Smooth muscle cell (in vitro differentiated cells): Measurements from ENCODE around the gene RAI2. TPM values are rescaled to one million over a fixed set of nuclear protein-coding genes. Genes with fewer than 3 reads are reported as not detected.

Experiments
- DNase-seq: peaks from one replicate; lab custom pipeline; 2025; ENCODE audit not compliant: unreplicated experiment; lab: John Stamatoyannopoulos, UW
- H2AFZ ChIP-seq: fragments of 200-600 bp; sonication (generic); 2 replicates; pipeline ENCODE4 v1.6.0; 2016; ENCODE audit warnings: antibody characterized with exemption, low read depth, mild to moderate bottlenecking
- H3F3A ChIP-seq: fragments of 200-600 bp; sonication (generic); 2 replicates; pipeline ENCODE4 v1.6.0; 2017; ENCODE audit warnings: antibody characterized with exemption, low read depth
- H3K27ac ChIP-seq: fragments of 200-600 bp; sonication (generic); 2 replicates; pipeline ENCODE4 v1.5.1; 2016; ENCODE audit warnings: low read depth, mild to moderate bottlenecking
- H3K27me3 ChIP-seq: fragments of 200-600 bp; sonication (generic); 2 replicates; pipeline ENCODE4 v1.6.1; 2016; ENCODE audit warnings: low read depth, mild to moderate bottlenecking
- H3K36me3 ChIP-seq: fragments of 200-600 bp; sonication (generic); 2 replicates; pipeline ENCODE4 v1.5.1; 2016; ENCODE audit warnings: low read depth
- H3K4me1 ChIP-seq: fragments of 200-600 bp; sonication (generic); 2 replicates; pipeline ENCODE4 v1.5.1; 2016; ENCODE audit warnings: low read depth
- H3K4me2 ChIP-seq: fragments of 200-600 bp; sonication (generic); 2 replicates; pipeline ENCODE4 v1.6.0; 2016; ENCODE audit warnings: mild to moderate bottlenecking
- H3K4me3 ChIP-seq: fragments of 200-600 bp; sonication (generic); 2 replicates; pipeline ENCODE4 v1.5.1; 2016; ENCODE audit warnings: mild to moderate bottlenecking
- H3K79me2 ChIP-seq: fragments of 200-600 bp; sonication (generic); 2 replicates; pipeline ENCODE4 v1.6.0; 2016; ENCODE audit warnings: low read depth, mild to moderate bottlenecking
- H3K9ac ChIP-seq: fragments of 200-600 bp; sonication (generic); 2 replicates; pipeline ENCODE4 v1.6.0; 2016; ENCODE audit warnings: low read depth
- H3K9me3 ChIP-seq: fragments of 200-600 bp; sonication (generic); replicated peaks from 2 replicates; pipeline ENCODE4 v1.5.1; 2016; ENCODE audit warnings: low read depth
- H4K20me1 ChIP-seq: fragments of 200-600 bp; sonication (generic); 2 replicates; pipeline ENCODE4 v1.6.0; 2016; ENCODE audit warnings: low read depth
- WGBS: methylation state at CpG from one replicate; pipeline ENCODE4 v1.1.7; 2016; ENCODE audit warnings: low lambda C conversion rate; 5-methylcytosine and 5-hydroxymethylcytosine counted together
- polyA plus RNA-seq: library from polyadenylated mRNA; unstranded; fragments of >200 nt; fragmentation: Nextera tagmentation; extraction: Ambion mirVana; gene quantifications from 2 replicates; pipeline ENCODE4 v1.2.1, GENCODE V29; 2016
- total RNA-seq: library from RNA; depleted of rRNA; stranded (reverse); fragments of >200 nt; gene quantifications from 2 replicates; pipeline ENCODE4 v1.2.3, GENCODE V29; 2014
- TF ChIP-seq, protein P1 (sequence below): fragments of 200-600 bp; sonication (generic); IDR thresholded peaks from 2 replicates; pipeline ENCODE4 v1.5.1; 2017; ENCODE audit warnings: borderline replicate concordance, mild to moderate bottlenecking, antibody characterized with exemption; ENCODE audit not compliant: insufficient read depth, poor library complexity, severe bottlenecking

RAI2 gene
- total and polyA plus RNA-seq, 2 experiments from 2014 or later: 0.72 TPM; not detected in 1

DNA sequence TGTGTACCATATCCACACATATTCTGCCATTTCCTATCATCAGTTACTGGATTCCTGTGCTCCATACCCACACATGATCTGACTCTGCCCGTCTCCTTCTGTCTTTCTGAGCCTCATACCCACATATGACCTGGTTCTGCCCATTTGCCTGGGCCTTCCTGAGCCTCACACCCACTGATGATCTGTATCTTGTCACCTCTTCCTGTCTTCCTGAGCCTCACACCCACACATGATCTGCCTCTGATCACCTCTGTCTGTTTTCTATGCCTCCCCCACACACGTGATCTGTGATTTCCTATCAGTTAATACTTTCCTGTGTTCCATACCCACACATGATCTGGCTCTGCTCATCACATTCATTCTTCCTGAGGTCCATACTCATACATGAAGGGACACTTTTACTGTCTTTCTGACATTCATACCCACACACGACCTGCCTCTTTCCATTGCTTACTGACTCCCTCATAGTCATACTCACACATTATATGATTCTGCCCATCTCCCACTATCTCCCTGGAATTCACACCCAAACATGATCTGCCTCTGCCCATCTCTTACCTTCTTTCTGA, 91.3 kb downstream of the RAI2 start:
- Histone ChIP-seq H3K36me3 (no peaks in the 10 kb centered on the region), H3K27ac (no peak overlapping the region), H3F3A (no peaks in the 10 kb centered on the region), H3K4me1 (no peaks in the 10 kb centered on the region), H3K9me3 (no peaks in the 10 kb centered on the region), H3K79me2 (no peaks in the 10 kb centered on the region), H3K27me3 (no peaks in the 10 kb centered on the region), H2AFZ (no peak overlapping the region), H3K4me2 (no peak overlapping the region), H3K9ac (no peak overlapping the region), H4K20me1 (no peaks in the 10 kb centered on the region), H3K4me3 (no peak overlapping the region)
- TF ChIP-seq, protein P1, sequence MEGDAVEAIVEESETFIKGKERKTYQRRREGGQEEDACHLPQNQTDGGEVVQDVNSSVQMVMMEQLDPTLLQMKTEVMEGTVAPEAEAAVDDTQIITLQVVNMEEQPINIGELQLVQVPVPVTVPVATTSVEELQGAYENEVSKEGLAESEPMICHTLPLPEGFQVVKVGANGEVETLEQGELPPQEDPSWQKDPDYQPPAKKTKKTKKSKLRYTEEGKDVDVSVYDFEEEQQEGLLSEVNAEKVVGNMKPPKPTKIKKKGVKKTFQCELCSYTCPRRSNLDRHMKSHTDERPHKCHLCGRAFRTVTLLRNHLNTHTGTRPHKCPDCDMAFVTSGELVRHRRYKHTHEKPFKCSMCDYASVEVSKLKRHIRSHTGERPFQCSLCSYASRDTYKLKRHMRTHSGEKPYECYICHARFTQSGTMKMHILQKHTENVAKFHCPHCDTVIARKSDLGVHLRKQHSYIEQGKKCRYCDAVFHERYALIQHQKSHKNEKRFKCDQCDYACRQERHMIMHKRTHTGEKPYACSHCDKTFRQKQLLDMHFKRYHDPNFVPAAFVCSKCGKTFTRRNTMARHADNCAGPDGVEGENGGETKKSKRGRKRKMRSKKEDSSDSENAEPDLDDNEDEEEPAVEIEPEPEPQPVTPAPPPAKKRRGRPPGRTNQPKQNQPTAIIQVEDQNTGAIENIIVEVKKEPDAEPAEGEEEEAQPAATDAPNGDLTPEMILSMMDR: no peak
- WGBS: 65% methylated on average over 3 of the region's 3 CpGs
- no peak for DNase-seq

DNA sequence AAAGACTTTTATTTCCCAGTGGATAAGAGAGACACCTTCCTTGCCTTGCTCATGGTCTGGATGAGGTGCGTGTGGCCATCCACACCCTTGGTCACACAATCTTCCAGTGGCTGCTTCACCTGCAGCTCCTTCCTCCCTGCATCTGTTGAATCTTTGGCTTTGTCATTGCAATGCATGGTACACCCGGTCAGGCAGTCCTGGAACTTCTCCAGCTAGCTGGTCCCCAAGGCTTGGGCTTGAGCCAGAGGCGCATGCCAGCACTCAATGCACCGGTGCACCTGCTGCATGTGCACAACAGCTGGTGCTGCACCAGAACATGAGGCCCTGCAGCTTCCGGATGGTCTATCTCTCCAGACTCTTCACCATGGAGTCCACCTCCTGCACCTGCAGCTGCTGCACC, 92.1 kb downstream of the RAI2 start:
- no peaks in the 10 kb centered on the region for H3K4me1 ChIP-seq
- DNase-seq: no peak
- H3K27me3 ChIP-seq: no peaks in the 10 kb centered on the region
- no peak overlapping the region for H3K27ac ChIP-seq
- H4K20me1 ChIP-seq: no peaks in the 10 kb centered on the region
- no peaks in the 10 kb centered on the region for H3F3A ChIP-seq
- TF ChIP-seq, protein P1: no peak
- H3K9me3 ChIP-seq: no peaks in the 10 kb centered on the region
- H3K79me2 ChIP-seq: no peaks in the 10 kb centered on the region
- WGBS: 89% methylated on average over 5 of the region's 5 CpGs
- no peak overlapping the region for H3K4me3 ChIP-seq
- H2AFZ ChIP-seq: no peak overlapping the region
- no peaks in the 10 kb centered on the region for H3K36me3 ChIP-seq
- H3K9ac ChIP-seq: no peak overlapping the region
- H3K4me2 ChIP-seq: no peak overlapping the region

DNA sequence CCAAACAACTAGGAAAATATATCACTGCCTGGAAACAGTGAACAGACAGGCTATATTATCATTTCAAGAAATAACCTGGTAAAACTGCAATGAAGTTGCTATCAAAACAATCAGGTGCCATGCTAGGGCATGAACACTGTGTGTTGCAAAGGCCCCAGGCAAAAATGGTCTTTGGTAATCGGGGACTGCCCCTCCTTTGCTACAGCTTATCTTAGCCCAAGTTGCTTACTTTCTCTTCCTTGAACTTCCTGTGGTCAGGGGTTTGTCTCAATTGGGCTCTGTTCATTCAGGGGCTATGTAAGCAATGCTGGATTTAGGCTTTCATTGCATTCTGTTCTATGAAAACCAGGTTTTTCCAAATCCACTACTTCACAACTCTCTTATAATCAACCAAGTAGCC, 93.4 kb downstream of the RAI2 start:
- no peak for DNase-seq

More for the DNA sequence above, 93.4 kb downstream of the RAI2 start:
- Histone ChIP-seq H3K36me3 (no peaks in the 10 kb centered on the region), H4K20me1 (no peaks in the 10 kb centered on the region), H2AFZ (no peak overlapping the region), H3K9me3 (no peaks in the 10 kb centered on the region), H3K4me3 (no peak overlapping the region), H3K4me1 (no peaks in the 10 kb centered on the region), H3K27me3 (no peaks in the 10 kb centered on the region), H3K27ac (no peak overlapping the region), H3K4me2 (no peak overlapping the region), H3K9ac (no peak overlapping the region), H3K79me2 (no peaks in the 10 kb centered on the region), H3F3A (no peaks in the 10 kb centered on the region)
- 46% methylated on average over 1 of the region's 1 CpG for WGBS
- TF ChIP-seq, protein P1: no peak
